ENCODE measurements around the gene ZNF526. TPM values are rescaled to one million over a fixed set of nuclear protein-coding genes. Genes with fewer than 3 reads are reported as not detected.
A peak's percentile ranks its signal among the peaks of the same experiment; 100 is the strongest.

Gene ZNF526
- total RNA-seq, 2 experiments from 2014 or later, result 18.0 to 18.5 TPM

DNA sequence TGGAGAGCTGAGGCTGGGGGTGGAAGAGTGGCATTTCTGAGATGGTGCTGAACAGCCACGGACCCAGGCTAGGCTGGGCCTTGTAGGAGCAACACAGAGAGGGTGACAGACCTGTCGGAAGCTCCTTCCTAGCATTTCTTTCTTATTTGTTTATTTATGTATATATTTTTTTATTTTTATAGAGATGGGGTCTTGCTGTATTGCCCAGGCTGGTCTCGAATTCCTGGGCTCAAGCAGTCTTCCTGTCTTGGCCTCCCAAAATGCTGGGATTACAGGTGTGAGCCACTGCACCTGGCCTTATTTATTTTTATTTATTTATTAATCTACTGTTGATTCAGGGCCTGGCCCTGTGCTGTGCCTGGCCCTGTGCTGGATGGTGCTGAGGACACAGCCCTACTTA, 55.4 kb downstream of the ZNF526 start:
- CTCF ChIA-PET, result no interaction called here
- peaks cover 34% of the 10 kb centered on the region for H3K36me3 Mint-ChIP-seq (ENCODE audit: low read depth)
- H3K27ac Mint-ChIP-seq, result peak overlapping the region; percentile 72
- POLR2A ChIA-PET, result no interaction called here
- peaks cover 57% of the 10 kb centered on the region for H3K4me1 Mint-ChIP-seq
- no peak for DNase-seq
- H3K9me3 Mint-ChIP-seq, result no peaks in the 10 kb centered on the region
- H3K27me3 Mint-ChIP-seq, result no peaks in the 10 kb centered on the region
- H3K4me3 Mint-ChIP-seq, result no peak overlapping the region

GRCh38 chr19:42276284-42276683, 56.2 kb downstream of the ZNF526 start:
- H3K4me3 Mint-ChIP-seq, result no peak overlapping the region
- DNase-seq, result no peak
- peaks cover 33% of the 10 kb centered on the region for H3K36me3 Mint-ChIP-seq (ENCODE audit: low read depth)
- H3K27me3 Mint-ChIP-seq, result no peaks in the 10 kb centered on the region
- peak overlapping the region; percentile 61 for H3K27ac Mint-ChIP-seq
- POLR2A ChIA-PET, result interaction anchor here (0.6 kb wide), 1 partner anchor 174 kb away, joined by 12 read pairs; no protein-coding TSS in a partner anchor
- no peaks in the 10 kb centered on the region for H3K9me3 Mint-ChIP-seq
- H3K4me1 Mint-ChIP-seq, result peaks cover 52% of the 10 kb centered on the region
- CTCF ChIA-PET, result interaction anchor here (0.6 to 5.0 kb wide), 3 partner anchors 9 to 32 kb away, joined by 3 to 36 read pairs (median 3); partner anchors contain the start of gene GSK3A

DNA sequence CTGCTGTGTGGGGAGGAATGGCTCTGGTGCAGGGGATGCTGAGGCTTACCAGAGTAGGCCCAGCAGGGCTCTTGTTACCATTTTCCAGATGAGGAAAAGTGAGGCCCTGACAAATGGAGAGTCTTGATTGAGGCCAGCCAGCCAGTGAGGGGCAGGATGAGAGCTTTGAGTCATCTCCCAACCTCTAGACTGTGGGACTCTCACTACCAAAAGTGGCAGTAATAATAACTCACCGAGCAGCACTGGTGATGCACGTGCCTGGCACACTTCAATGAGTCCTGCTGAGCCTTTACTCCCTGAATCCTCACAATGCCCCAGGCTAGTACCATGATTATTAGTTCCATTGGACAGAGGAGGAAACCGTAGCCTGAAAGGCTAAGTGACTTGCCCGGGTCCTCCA, 56.7 kb downstream of the ZNF526 start:
- Mint-ChIP-seq H3K36me3 (ENCODE audit: low read depth) (peaks cover 29% of the 10 kb centered on the region), H3K4me3 (no peak overlapping the region), H3K27ac (peak overlapping the region; percentile 61), H3K27me3 (no peaks in the 10 kb centered on the region), H3K9me3 (no peaks in the 10 kb centered on the region), H3K4me1 (peaks cover 52% of the 10 kb centered on the region)
- ChIA-PET POLR2A (interaction anchor here (0.6 kb wide), 1 partner anchor 174 kb away, joined by 12 read pairs; no protein-coding TSS in a partner anchor), CTCF (interaction anchor here (0.6 to 5.0 kb wide), 3 partner anchors 10 to 33 kb away, joined by 3 to 36 read pairs (median 3); partner anchors contain the start of gene GSK3A)
- no peak for DNase-seq

Other genes starting within 250 kb of the ZNF526 start
- 1 to 10 TPM; 1.9 to 2.0 TPM for gene ATP1A3, start 226.1 kb upstream of the ZNF526 start, total RNA-seq
- gene GRIK5, start 150.1 kb upstream of the ZNF526 start, total RNA-seq, result under 1 TPM; 0.65 to 0.79 TPM
- 10 to 100 TPM; 14.1 to 15.8 TPM for gene ZNF574, start 144.1 kb upstream of the ZNF526 start, total RNA-seq
- 10 to 100 TPM; 19.6 to 22.9 TPM for gene POU2F2, start 87.9 kb upstream of the ZNF526 start, total RNA-seq
- gene DEDD2, start 2.6 kb upstream of the ZNF526 start, total RNA-seq, result 10 to 100 TPM; 37.2 to 42.4 TPM
- gene GSK3A, start 22.3 kb downstream of the ZNF526 start, total RNA-seq, result 10 to 100 TPM; 42.7 to 53.4 TPM
- 10 to 100 TPM; 56.5 to 57.9 TPM for gene ERF, start 34.8 kb downstream of the ZNF526 start, total RNA-seq
- 10 to 100 TPM; 69.3 to 81.0 TPM for gene CIC, start 48.9 kb downstream of the ZNF526 start, total RNA-seq
- under 1 TPM; 0.54 to 0.62 TPM for gene PRR19, start 81.8 kb downstream of the ZNF526 start, total RNA-seq
- gene PAFAH1B3, start 82.3 kb downstream of the ZNF526 start, total RNA-seq, result 10 to 100 TPM; 43.5 to 46.6 TPM
- not detected for gene TMEM145, start 93.0 kb downstream of the ZNF526 start, total RNA-seq
- 1 to 10 TPM; 3.3 to 3.7 TPM for gene MEGF8, start 105.3 kb downstream of the ZNF526 start, total RNA-seq
- not detected for gene CNFN, start 170.0 kb downstream of the ZNF526 start, total RNA-seq
- gene LIPE, start 207.1 kb downstream of the ZNF526 start, total RNA-seq, result 10 to 100 TPM; 27.7 to 29.5 TPM
- not detected for gene CXCL17, start 222.6 kb downstream of the ZNF526 start, total RNA-seq

Measured in activated CD4-positive, alpha-beta T cell treated with anti-CD3 and anti-CD28 coated beads, Interleukin-2, amount 10 ng/mL, durations not matched to agents 7 days and 5 days (primary cell).